Neural progenitor cell (in vitro differentiated cells): ENCODE results near the gene SSTR3. TPM values are rescaled to one million over a fixed set of nuclear protein-coding genes. Genes with fewer than 3 reads are reported as not detected.

Source experiments
- DNase-seq: peaks from one replicate; pipeline ENCODE4 v3.0.0-alpha.2; 2016; ENCODE audit warnings: low spot score
- H2AFZ ChIP-seq: fragments of 200-600 bp; sonication (generic); replicated peaks from 2 replicates; pipeline ENCODE4 v1.6.1; 2016; ENCODE audit warnings: antibody characterized with exemption
- H3F3A ChIP-seq: fragments of 200-600 bp; sonication (generic); 2 replicates; pipeline ENCODE4 v1.6.1; 2016; ENCODE audit warnings: antibody characterized with exemption, low read depth
- H3K27ac ChIP-seq: fragments of 200-600 bp; sonication (generic); 2 replicates; pipeline ENCODE4 v1.5.1; 2016; ENCODE audit warnings: mild to moderate bottlenecking
- H3K27me3 ChIP-seq: fragments of 200-600 bp; sonication (generic); 2 replicates; pipeline ENCODE4 v1.6.1; 2016; ENCODE audit warnings: mild to moderate bottlenecking, moderate library complexity
- H3K36me3 ChIP-seq: fragments of 200-600 bp; sonication (generic); 2 replicates; pipeline ENCODE4 v1.5.1; 2016
- H3K4me1 ChIP-seq: fragments of 200-600 bp; sonication (generic); 2 replicates; pipeline ENCODE4 v1.6.1; 2016; ENCODE audit warnings: mixed run types
- H3K4me2 ChIP-seq: fragments of 200-600 bp; sonication (generic); 2 replicates; pipeline ENCODE4 v1.6.1; 2016
- H3K4me3 ChIP-seq: fragments of 200-600 bp; sonication (generic); 2 replicates; pipeline ENCODE4 v1.5.1; 2016
- H3K79me2 ChIP-seq: fragments of 200-600 bp; sonication (generic); 2 replicates; pipeline ENCODE4 v1.6.1; 2016; ENCODE audit warnings: low read depth
- H3K9ac ChIP-seq: fragments of 200-600 bp; sonication (generic); 2 replicates; pipeline ENCODE4 v1.6.1; 2016
- H3K9me3 ChIP-seq: fragments of 200-600 bp; sonication (generic); 2 replicates; pipeline ENCODE4 v1.5.1; 2016; ENCODE audit warnings: low read depth
- H4K20me1 ChIP-seq: fragments of 200-600 bp; sonication (generic); 2 replicates; pipeline ENCODE4 v1.6.1; 2016; ENCODE audit warnings: low read depth
- H3K27ac Mint-ChIP-seq: 3 replicates; pipeline ENCODE4 v1.8.0; 2021; ENCODE audit warnings: mixed read lengths
- H3K27me3 Mint-ChIP-seq: 2 replicates; pipeline ENCODE4 v1.8.0; 2022; ENCODE audit warnings: low read depth, mild to moderate bottlenecking, inconsistent platforms, moderate library complexity, mixed read lengths; ENCODE audit not compliant: insufficient read depth
- H3K36me3 Mint-ChIP-seq: 3 replicates; pipeline ENCODE4 v1.8.0; 2021; ENCODE audit warnings: mixed read lengths
- H3K4me1 Mint-ChIP-seq: 3 replicates; pipeline ENCODE4 v1.8.0; 2021; ENCODE audit warnings: mixed read lengths
- H3K4me3 Mint-ChIP-seq: 3 replicates; pipeline ENCODE4 v1.8.0; 2021; ENCODE audit warnings: mild to moderate bottlenecking, moderate library complexity, mixed read lengths
- H3K9me3 Mint-ChIP-seq: 3 replicates; pipeline ENCODE4 v1.8.0; 2020; ENCODE audit warnings: mixed read lengths
- CTCF ChIP-seq: fragments of 200-600 bp; sonication (generic); IDR thresholded peaks from 2 replicates; pipeline ENCODE4 v1.5.1; 2017; ENCODE audit warnings: antibody characterized with exemption, mild to moderate bottlenecking
- EZH2 ChIP-seq: fragments of 200-600 bp; sonication (generic); IDR thresholded peaks from 2 replicates; pipeline ENCODE4 v1.6.1; 2017; ENCODE audit warnings: antibody characterized with exemption, mild to moderate bottlenecking, moderate library complexity
- EZH2phosphoT487 ChIP-seq: fragments of 200-600 bp; sonication (generic); IDR thresholded peaks from 2 replicates; pipeline ENCODE4 v1.6.1; 2017; ENCODE audit warnings: antibody characterized with exemption
- total RNA-seq: library from RNA; depleted of rRNA; stranded (reverse); fragments of >200 nt; gene quantifications from 2 replicates; pipeline ENCODE4 v1.2.3, GENCODE V29; 2015; ENCODE audit warnings: low replicate concordance

Gene SSTR3
- total RNA-seq, 1 donor from 2014 or later, result 0.19 TPM

- Mint-ChIP-seq H3K9me3 (no peaks in the 10 kb centered on the region), H3K27ac (peak overlapping the region; percentile 0), H3K4me3 (peak overlapping the region; percentile 62), H3K27me3 (peaks cover 5% of the 10 kb centered on the region), H3K4me1 (peaks cover 41% of the 10 kb centered on the region), H3K36me3 (peaks cover 8% of the 10 kb centered on the region)
- Histone ChIP-seq H3K79me2 (no peaks in the 10 kb centered on the region), H3K27ac (no peak overlapping the region), H3F3A (peaks cover 34% of the 10 kb centered on the region), H3K36me3 (no peaks in the 10 kb centered on the region), H3K9me3 (no peaks in the 10 kb centered on the region), H3K4me2 (no peak overlapping the region), H2AFZ (no peak overlapping the region), H3K27me3 (no peaks in the 10 kb centered on the region), H3K4me3 (no peak overlapping the region), H3K4me1 (peaks cover 27% of the 10 kb centered on the region), H4K20me1 (no peaks in the 10 kb centered on the region), H3K9ac (no peak overlapping the region)
- TF ChIP-seq CTCF, result no peak
- TF ChIP-seq EZH2, result no peak
- DNase-seq, result no peak
Measured at GRCh38 chr22:37185646-37186227, 26.5 kb downstream of the SSTR3 start.

- Histone ChIP-seq H3K27ac (no peak overlapping the region), H4K20me1 (no peaks in the 10 kb centered on the region), H3K9me3 (no peaks in the 10 kb centered on the region), H3K79me2 (no peaks in the 10 kb centered on the region), H3F3A (peaks cover 30% of the 10 kb centered on the region), H2AFZ (no peak overlapping the region), H3K4me3 (no peak overlapping the region), H3K4me1 (peaks cover 25% of the 10 kb centered on the region), H3K27me3 (no peaks in the 10 kb centered on the region), H3K4me2 (no peak overlapping the region), H3K9ac (no peak overlapping the region), H3K36me3 (no peaks in the 10 kb centered on the region)
- peaks cover 5% of the 10 kb centered on the region for H3K27me3 Mint-ChIP-seq
- peaks cover 41% of the 10 kb centered on the region for H3K4me1 Mint-ChIP-seq
- H3K9me3 Mint-ChIP-seq, result no peaks in the 10 kb centered on the region
- TF ChIP-seq EZH2 (no peak), EZH2phosphoT487 (no peak), CTCF (no peak)
- H3K4me3 Mint-ChIP-seq, result peak overlapping the region; percentile 18
- no peak for DNase-seq
- H3K27ac Mint-ChIP-seq, result peak overlapping the region; percentile 86
- H3K36me3 Mint-ChIP-seq, result peaks cover 5% of the 10 kb centered on the region
Measured at GRCh38 chr22:37184816-37185541, 27.3 kb downstream of the SSTR3 start.

- Mint-ChIP-seq H3K36me3 (peaks cover 3% of the 10 kb centered on the region), H3K9me3 (no peaks in the 10 kb centered on the region), H3K27me3 (peaks cover 5% of the 10 kb centered on the region), H3K27ac (peak overlapping the region; percentile 86), H3K4me1 (peaks cover 44% of the 10 kb centered on the region), H3K4me3 (no peak overlapping the region)
- no peak overlapping the region for H2AFZ ChIP-seq
- H3K4me1 ChIP-seq, result peaks cover 21% of the 10 kb centered on the region
- H3K4me3 ChIP-seq, result no peak overlapping the region
- H3K4me2 ChIP-seq, result no peak overlapping the region
- no peak for DNase-seq
- no peak overlapping the region for H3K9ac ChIP-seq
- H3K9me3 ChIP-seq, result no peaks in the 10 kb centered on the region
- H3K27me3 ChIP-seq, result no peaks in the 10 kb centered on the region
- no peaks in the 10 kb centered on the region for H4K20me1 ChIP-seq
- peaks cover 24% of the 10 kb centered on the region for H3F3A ChIP-seq
- H3K36me3 ChIP-seq, result no peaks in the 10 kb centered on the region
- no peak overlapping the region for H3K27ac ChIP-seq
- no peaks in the 10 kb centered on the region for H3K79me2 ChIP-seq
- no peak for TF ChIP-seq CTCF
- TF ChIP-seq EZH2phosphoT487, result no peak
- no peak for TF ChIP-seq EZH2
Measured at GRCh38 chr22:37184380-37184755, 27.9 kb downstream of the SSTR3 start.
